H1 (cell line): ENCODE measurements around the gene APBB1. TPM values are rescaled to one million over a fixed set of nuclear protein-coding genes. Genes with fewer than 3 reads are reported as not detected.

Source experiments
- CTCF ChIA-PET: fragments of 300-600 bp; sonication (Branson Sonifier 250); formaldehyde crosslinking; loops from one replicate; lab custom pipeline; 2021; ENCODE audit not compliant: partially characterized antibody; lab: Charles Lee
- POLR2A ChIA-PET: fragments of 300-600 bp; sonication (Branson Sonifier 250); formaldehyde crosslinking; loops from one replicate; lab custom pipeline; 2021; ENCODE audit warnings: inconsistent platforms; ENCODE audit not compliant: partially characterized antibody; lab: Charles Lee
- DNase-seq, 2 experiments: peaks; one replicate each; pipeline versions ENCODE4 v3.0.0 to v3.0.0-alpha.2; 2010 to 2022; ENCODE audit warnings: low spot score in 2 of 2, low read depth in 1 of 2, mixed read lengths in 1 of 2
- FAIRE-seq: peaks from 2 replicates; lab custom pipeline; 2011; peaks lifted over from hg19 to GRCh38; lab: Jason Lieb, UNC
- H2AFZ ChIP-seq: 2 replicates; pipeline ENCODE4 v1.8.1; 2012; ENCODE audit warnings: low read length, inconsistent platforms
- H2AK5ac ChIP-seq: 2 replicates; pipeline ENCODE4 v1.6.1; 2013; ENCODE audit warnings: low read depth, low read length
- H2BK120ac ChIP-seq: replicated peaks from 2 replicates; pipeline ENCODE3; 2013; ENCODE audit warnings: low read depth, low read length, inconsistent platforms
- H2BK12ac ChIP-seq: 2 replicates; pipeline ENCODE4 v1.6.1; 2013; ENCODE audit warnings: low read depth, low read length
- H2BK15ac ChIP-seq: 2 replicates; pipeline ENCODE4 v1.6.1; 2013; ENCODE audit warnings: low read length
- H2BK20ac ChIP-seq: 2 replicates; pipeline ENCODE4 v1.6.1; 2013; ENCODE audit warnings: low read length
- H2BK5ac ChIP-seq: 2 replicates; pipeline ENCODE4 v1.6.1; 2013; ENCODE audit warnings: low read depth, low read length
- H3K14ac ChIP-seq: 2 replicates; pipeline ENCODE4 v1.6.1; 2013; ENCODE audit warnings: inconsistent platforms; ENCODE audit not compliant: insufficient read length
- H3K18ac ChIP-seq: 2 replicates; pipeline ENCODE4 v1.6.1; 2013; ENCODE audit warnings: low read length; ENCODE audit errors: extremely low read depth
- H3K23ac ChIP-seq: 2 replicates; pipeline ENCODE4 v1.6.1; 2013; ENCODE audit warnings: inconsistent platforms; ENCODE audit not compliant: insufficient read length
- H3K23me2 ChIP-seq: 2 replicates; pipeline ENCODE4 v1.6.1; 2013; ENCODE audit warnings: low read depth, low read length
- H3K27ac ChIP-seq: 2 replicates; pipeline ENCODE4 v1.6.1; 2011; ENCODE audit warnings: low read depth, low read length, inconsistent platforms
- H3K27me3 ChIP-seq, 4 experiments: replicated peaks in 1 of 4; 1 replicate in 1 of 4; 2 replicates in 3 of 4; pipeline versions ENCODE4 v1.6.1 to v1.8.1; 2011 to 2013; ENCODE audit warnings: low read length in 3 of 4, mild to moderate bottlenecking in 3 of 4, inconsistent platforms in 2 of 4, mixed read lengths in 2 of 4, moderate library complexity in 1 of 4; ENCODE audit not compliant: control insufficient read depth in 3 of 4, insufficient read depth in 3 of 4; ENCODE audit errors: extremely low read depth in 1 of 4
- H3K36me3 ChIP-seq, 4 experiments: 2 replicates each; pipeline versions ENCODE4 v1.6.1 to v1.8.1; 2011 to 2013; ENCODE audit warnings: mild to moderate bottlenecking in 4 of 4, low read length in 3 of 4, moderate library complexity in 2 of 4, control low read depth in 1 of 4, inconsistent platforms in 1 of 4; ENCODE audit not compliant: insufficient read depth in 4 of 4, control insufficient read depth in 2 of 4
- H3K4ac ChIP-seq: replicated peaks from 2 replicates; pipeline ENCODE3; 2013; ENCODE audit warnings: low read length, low read depth, mixed read lengths, inconsistent platforms; ENCODE audit not compliant: insufficient read length
- H3K4me1 ChIP-seq, 4 experiments: replicated peaks in 1 of 4; 1 replicate in 1 of 4; 2 replicates in 3 of 4; pipeline versions ENCODE4 v1.6.1 to v1.8.1; 2011 to 2013; ENCODE audit warnings: low read length in 3 of 4, inconsistent platforms in 2 of 4, mixed read lengths in 1 of 4; ENCODE audit not compliant: insufficient read depth in 4 of 4, control insufficient read depth in 3 of 4
- H3K4me2 ChIP-seq, 2 experiments: 2 replicates each; pipeline versions ENCODE4 v1.6.1 to v1.8.1; 2011 to 2013; ENCODE audit warnings: low read depth in 2 of 2, low read length in 2 of 2, control low read depth in 1 of 2, inconsistent platforms in 1 of 2, mild to moderate bottlenecking in 1 of 2; ENCODE audit not compliant: insufficient read depth in 1 of 2
- H3K4me3 ChIP-seq, 4 experiments: fragments of 200-600, 300-600 bp in 1 of 4; sonication (generic), shearing (Covaris generic), sonication (Bioruptor Twin) in 1 of 4; 2 replicates each; pipeline versions ENCODE4 v1.5.1 to v1.8.1; 2011 to 2016; ENCODE audit warnings: low read length in 4 of 4, low read depth in 3 of 4, control low read depth in 2 of 4, inconsistent platforms in 2 of 4, mild to moderate bottlenecking in 2 of 4, mixed read lengths in 1 of 4, moderate library complexity in 1 of 4; ENCODE audit not compliant: insufficient read depth in 2 of 4; ENCODE audit errors: extremely low read depth in 1 of 4
- H3K56ac ChIP-seq: replicated peaks from 2 replicates; pipeline ENCODE3; 2013; ENCODE audit warnings: low read depth, mild to moderate bottlenecking, mixed read lengths, low read length, inconsistent platforms; ENCODE audit not compliant: insufficient read length
- H3K79me1 ChIP-seq: 2 replicates; pipeline ENCODE4 v1.6.1; 2013; ENCODE audit warnings: low read depth, low read length, control low read depth
- H3K79me2 ChIP-seq, 2 experiments: 2 replicates each; pipeline versions ENCODE4 v1.6.1 to v1.8.1; 2012 to 2013; ENCODE audit warnings: low read length in 2 of 2, mild to moderate bottlenecking in 2 of 2, inconsistent platforms in 1 of 2; ENCODE audit not compliant: insufficient read depth in 2 of 2, control insufficient read depth in 1 of 2
- H3K9ac ChIP-seq, 4 experiments: replicated peaks in 1 of 4; 1 replicate in 1 of 4; 2 replicates in 3 of 4; pipeline versions ENCODE4 v1.6.1 to v1.8.1; 2011 to 2013; ENCODE audit warnings: low read depth in 3 of 4, low read length in 3 of 4, control low read depth in 2 of 4, mild to moderate bottlenecking in 2 of 4, moderate library complexity in 2 of 4, inconsistent platforms in 1 of 4; ENCODE audit errors: extremely low read depth in 1 of 4
- H3K9me3 ChIP-seq, 2 experiments: 2 replicates each; pipeline versions ENCODE4 v1.6.1 to v1.8.1; 2012 to 2013; ENCODE audit warnings: mild to moderate bottlenecking in 2 of 2, moderate library complexity in 2 of 2, control low read depth in 1 of 2, inconsistent platforms in 1 of 2, low read depth in 1 of 2, low read length in 1 of 2, mixed read lengths in 1 of 2; ENCODE audit not compliant: insufficient read depth in 2 of 2
- H4K20me1 ChIP-seq, 2 experiments: replicated peaks in 1 of 2; 2 replicates each; pipeline versions ENCODE3 to v1.8.1; 2011 to 2013; ENCODE audit warnings: inconsistent platforms in 2 of 2, low read length in 2 of 2, mild to moderate bottlenecking in 1 of 2; ENCODE audit not compliant: insufficient read depth in 2 of 2, control insufficient read depth in 1 of 2
- H4K5ac ChIP-seq: 2 replicates; pipeline ENCODE4 v1.6.1; 2013; ENCODE audit warnings: low read length, low read depth, mixed read lengths, inconsistent platforms; ENCODE audit not compliant: insufficient read length
- H4K8ac ChIP-seq: 2 replicates; pipeline ENCODE4 v1.8.0; 2013; ENCODE audit warnings: mild to moderate bottlenecking, moderate library complexity, low read length, inconsistent platforms; ENCODE audit not compliant: insufficient read depth; ENCODE audit errors: extremely low read depth
- H4K91ac ChIP-seq: replicated peaks from 2 replicates; pipeline ENCODE3; 2013; ENCODE audit warnings: low read length, mixed read lengths, inconsistent platforms; ENCODE audit not compliant: insufficient read length
- BACH1 ChIP-seq: IDR thresholded peaks from 2 replicates; pipeline ENCODE4 v1.6.1; 2012; ENCODE audit warnings: low read length, improper control_type of control experiment
- BCL11A ChIP-seq, 2 experiments: IDR thresholded peaks; one replicate each; pipeline ENCODE4 v1.6.1; 2011; ENCODE audit warnings: low read depth in 2 of 2, low read length in 2 of 2, mild to moderate bottlenecking in 2 of 2
- JUN ChIP-seq: IDR thresholded peaks from 2 replicates; pipeline ENCODE4 v1.6.1; 2011; ENCODE audit warnings: low read depth, mild to moderate bottlenecking, improper control_type of control experiment, low read length
- SUZ12 ChIP-seq: fragments of 200-600 bp; sonication (generic); IDR thresholded peaks from 2 replicates; pipeline ENCODE4 v1.6.1; 2012; ENCODE audit warnings: mild to moderate bottlenecking, inconsistent platforms, low read length, moderate library complexity, mixed read lengths
- WGBS, 2 experiments: shearing (Covaris generic) in 1 of 2; methylation state at CpG; one replicate each; pipeline versions ENCODE4 v1.1.6 to v1.1.7; 2013 to 2015; ENCODE audit warnings: low lambda C conversion rate in 2 of 2, mixed read lengths in 2 of 2, inconsistent platforms in 1 of 2, low coverage in 1 of 2, missing lambda C conversion rate in 1 of 2; ENCODE audit not compliant: insufficient replicate concordance in 2 of 2, insufficient coverage in 1 of 2, insufficient read length in 1 of 2; ENCODE audit errors: extremely low coverage in 1 of 2, missing lambda C conversion rate in 1 of 2; 5-methylcytosine and 5-hydroxymethylcytosine counted together
- polyA plus RNA-seq, 7 experiments: library from polyadenylated mRNA; depleted of rRNA in 3 of 7; stranded (reverse) in 5 of 7; unstranded in 2 of 7; fragments of >200 nt in 5 of 7; fragments of 200-250 nt in 2 of 7; gene quantifications; 1 replicate in 5 of 7; 2 replicates in 1 of 7; 4 replicates in 1 of 7; pipeline versions ENCODE4 v1.2.1 to v1.2.3, GENCODE V29; 2011 to 2013; ENCODE audit warnings: missing spikeins in 2 of 7, mixed read lengths in 2 of 7
- total RNA-seq: library from RNA; stranded (reverse); fragmentation: NEBNext Ultra II Directional; extraction: Animal tissue kit (Norgen Biotek cat#: 25700); gene quantifications from 2 replicates; pipeline ENCODE4 v1.2.1, GENCODE V29; 2021
- TF ChIP-seq, protein P1 (sequence below): IDR thresholded peaks from 2 replicates; pipeline ENCODE4 v1.6.1; 2012; ENCODE audit warnings: inconsistent platforms
- TF ChIP-seq, protein P2 (sequence below): IDR thresholded peaks from 2 replicates; pipeline ENCODE4 v1.6.1; 2011; ENCODE audit warnings: low read length, improper control_type of control experiment

Gene APBB1
- total and polyA plus RNA-seq, 2 of the 8 experiments (the other 6 are each of a cell fraction or from before 2014, with no cell fraction given), result 23.9 to 33.1 TPM

DNA sequence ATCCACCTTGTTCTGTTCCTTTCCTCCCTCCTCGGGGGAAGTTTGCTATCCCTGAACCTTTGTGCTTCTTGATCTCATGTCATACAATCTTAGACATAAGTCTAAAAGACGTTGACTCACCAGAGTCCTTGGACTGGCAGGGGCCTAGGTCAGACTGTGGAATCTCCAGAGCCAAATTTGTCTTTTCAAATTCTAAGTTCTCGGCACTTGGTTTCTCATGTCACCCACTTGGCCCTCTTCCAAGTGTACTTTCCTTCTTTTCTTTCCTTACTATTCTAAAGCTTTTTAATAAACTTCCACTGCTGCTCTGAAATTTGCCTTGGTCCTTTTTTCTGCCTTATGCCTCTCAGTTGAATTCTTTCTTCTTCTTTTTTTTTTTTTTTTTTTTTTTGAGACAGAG lies 58.7 kb downstream of the APBB1 start:
- Histone ChIP-seq H4K20me1 (no peaks in the 10 kb centered on the region), H3K27me3 (no peaks in the 10 kb centered on the region), H3K4me1 (peaks cover 0 to 4% (median 0%) of the 10 kb centered on the region in 4 experiments; a peak in 1 of 7 replicates), H2AK5ac (no peak overlapping the region), H3K56ac (no peak overlapping the region), H3K4me2 (no peak overlapping the region), H2BK20ac (no peak overlapping the region), H2BK120ac (no peak overlapping the region), H4K5ac (no peak overlapping the region), H3K23ac (no peak overlapping the region), H3K27ac (no peak overlapping the region), H3K79me2 (no peaks in the 10 kb centered on the region), H3K36me3 (no peaks in the 10 kb centered on the region), H3K23me2 (no peaks in the 10 kb centered on the region), H2AFZ (no peak overlapping the region), H2BK5ac (no peak overlapping the region), H3K4me3 (no peak overlapping the region), H3K14ac (no peak overlapping the region), H3K79me1 (no peaks in the 10 kb centered on the region), H2BK15ac (no peak overlapping the region), H4K8ac (no peak overlapping the region), H2BK12ac (no peak overlapping the region), H3K9me3 (no peaks in the 10 kb centered on the region), H3K18ac (no peak overlapping the region), H4K91ac (no peak overlapping the region), H3K9ac (no peak overlapping the region), H3K4ac (no peak overlapping the region)
- WGBS, 2 experiments, result 93% methylated on average over 3 of the region's 3 CpGs; no CpG with 5 or more reads in 1 of the 2 experiments
- no peak for FAIRE-seq
- DNase-seq, result no peak
- ChIA-PET CTCF (interaction anchor here (0.7 to 7.8 kb wide), 9 partner anchors 10 to 109 kb away, joined by 3 to 97 read pairs (median 4); no protein-coding TSS in a partner anchor), POLR2A (no interaction called here)
- TF ChIP-seq, protein P1, sequence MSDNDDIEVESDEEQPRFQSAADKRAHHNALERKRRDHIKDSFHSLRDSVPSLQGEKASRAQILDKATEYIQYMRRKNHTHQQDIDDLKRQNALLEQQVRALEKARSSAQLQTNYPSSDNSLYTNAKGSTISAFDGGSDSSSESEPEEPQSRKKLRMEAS, result no peak
- TF ChIP-seq JUN (no peak), BCL11A (IDR thresholded peaks at IDR 0.05; ENCODE audit: low read depth in 2 of 2, low read length in 2 of 2) (no peak), BACH1 (no peak), SUZ12 (no peak)
- TF ChIP-seq, protein P2, sequence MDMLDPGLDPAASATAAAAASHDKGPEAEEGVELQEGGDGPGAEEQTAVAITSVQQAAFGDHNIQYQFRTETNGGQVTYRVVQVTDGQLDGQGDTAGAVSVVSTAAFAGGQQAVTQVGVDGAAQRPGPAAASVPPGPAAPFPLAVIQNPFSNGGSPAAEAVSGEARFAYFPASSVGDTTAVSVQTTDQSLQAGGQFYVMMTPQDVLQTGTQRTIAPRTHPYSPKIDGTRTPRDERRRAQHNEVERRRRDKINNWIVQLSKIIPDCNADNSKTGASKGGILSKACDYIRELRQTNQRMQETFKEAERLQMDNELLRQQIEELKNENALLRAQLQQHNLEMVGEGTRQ, result no peak
